Retinal pigment epithelial cell (primary cell): ENCODE results near the gene GRIN1.

ENCODE experiments used
- DNase-seq: peaks from one replicate; pipeline ENCODE4 v3.0.0-alpha.2; 2010; ENCODE audit warnings: low read depth
- H3K4me3 ChIP-seq: 2 replicates; pipeline ENCODE4 v1.5.1; 2011; ENCODE audit warnings: mild to moderate bottlenecking, low read length, control low read depth, moderate library complexity
- CTCF ChIP-seq: conservative IDR thresholded peaks from 2 replicates; pipeline ENCODE4 v1.5.1; 2011; ENCODE audit warnings: low read depth, low read length, control low read depth, inconsistent platforms

GRIN1 gene

GRCh38 chr9:137188490-137189296 is 49.7 kb downstream of the GRIN1 start, which contains the start of the genes ANAPC2 and SSNA1:
Gene ANAPC2 (minus strand): TSS chr9:137188560. CDS start chr9:137188532, 28 bp downstream.
Gene SSNA1 (plus strand): TSS chr9:137188676. CDS start chr9:137188727, 51 bp downstream.
- DNase-seq, result peak; percentile 82
- TF ChIP-seq CTCF, result peak; percentile 57
- peak within 1 kb of the TSS; percentile 87 for H3K4me3 ChIP-seq

- DNase-seq, result no peak
- peak overlapping the region; percentile 87 for H3K4me3 ChIP-seq
- no peak for TF ChIP-seq CTCF
Observed at GRCh38 chr9:137189297-137190295, 50.6 kb downstream of the GRIN1 start.

DNA sequence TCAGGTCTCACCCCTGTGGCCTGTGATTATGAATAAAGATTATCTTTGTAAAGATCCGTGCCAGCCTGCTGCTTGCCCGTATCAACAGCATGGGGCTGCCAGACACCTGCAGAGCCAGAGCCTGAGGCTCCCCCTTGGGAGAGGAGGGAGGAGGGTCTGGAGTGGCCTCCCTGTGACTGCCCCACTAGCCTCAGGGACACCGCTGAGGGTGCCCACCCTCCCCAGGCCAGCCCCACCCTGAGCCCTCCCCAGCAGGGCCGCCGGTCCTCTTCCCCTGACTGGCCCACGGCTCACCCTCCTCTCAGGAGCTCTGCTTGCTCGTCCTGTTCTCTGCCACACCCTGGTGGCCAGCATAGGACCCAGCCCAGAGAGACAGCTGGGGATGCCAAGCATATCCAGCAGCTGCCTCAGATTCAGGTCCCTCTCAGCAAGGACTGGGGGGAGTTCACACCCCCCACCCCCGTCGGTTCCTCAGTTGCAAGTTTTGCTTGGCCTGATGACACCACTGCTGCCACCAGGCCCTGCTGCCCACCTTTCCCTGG is 51.4 kb downstream of the GRIN1 start:
- no peak for DNase-seq
- TF ChIP-seq CTCF, result peak; percentile 48
- peak overlapping the region; percentile 87 for H3K4me3 ChIP-seq

DNA sequence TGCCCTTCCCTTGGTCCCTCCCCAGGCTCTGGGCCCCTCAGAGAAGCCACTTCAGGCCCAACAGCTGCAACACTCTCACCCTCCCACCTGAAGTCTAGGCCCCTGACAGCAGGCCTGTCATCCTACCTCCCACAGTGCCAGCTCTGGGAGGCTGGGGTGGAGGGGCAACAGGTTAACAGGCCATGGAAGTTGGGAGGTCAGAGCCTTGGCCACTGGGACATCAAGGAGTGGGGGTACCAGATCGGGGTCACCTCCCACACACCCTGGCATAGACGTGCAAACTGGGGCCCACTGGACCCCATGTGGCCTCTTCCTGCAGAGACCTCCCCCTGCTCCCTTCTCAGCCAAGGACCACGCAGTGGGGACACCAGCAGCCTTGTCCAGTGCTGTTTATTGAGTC is 52.3 kb downstream of the GRIN1 start:
- H3K4me3 ChIP-seq, result no peak overlapping the region
- no peak for TF ChIP-seq CTCF
- DNase-seq, result no peak

DNA sequence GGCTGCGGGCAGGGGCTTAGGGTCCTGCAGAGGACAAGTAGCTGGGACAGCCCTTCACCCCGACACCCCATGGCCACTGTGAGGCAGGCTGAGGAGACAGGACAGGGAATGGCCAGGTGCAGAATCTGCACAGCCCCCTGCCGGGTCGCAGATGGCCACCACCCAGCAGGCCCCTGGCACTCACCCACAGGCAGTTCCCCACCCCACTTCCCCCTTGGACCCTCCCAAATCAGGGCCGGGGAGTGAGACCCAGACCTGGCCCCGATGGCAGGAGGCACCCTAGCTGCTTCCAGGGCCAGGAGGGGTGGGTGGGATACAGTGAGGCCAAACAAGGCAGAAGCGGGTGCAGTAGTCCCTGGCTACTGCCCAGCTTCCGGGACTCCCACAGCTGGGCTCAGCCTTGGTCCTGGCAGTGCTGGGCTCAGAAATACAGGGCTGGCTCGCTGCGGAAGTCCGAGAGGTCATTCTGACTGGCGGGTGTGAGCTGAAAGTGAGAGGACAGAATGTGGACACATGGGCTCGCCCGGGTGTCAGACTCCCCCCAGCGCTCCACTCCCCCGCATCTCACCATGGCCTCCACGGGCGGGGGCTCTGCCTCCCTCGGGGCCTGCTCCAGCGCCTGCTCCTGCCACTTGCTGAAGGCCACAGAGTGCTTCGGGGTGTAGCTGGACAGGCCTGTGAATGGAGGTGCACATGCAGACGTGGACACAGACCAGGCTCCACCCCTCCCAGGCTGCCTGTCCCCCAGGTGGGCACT is 52.9 kb downstream of the GRIN1 start:
- H3K4me3 ChIP-seq, result no peak overlapping the region
- TF ChIP-seq CTCF, result no peak
- no peak for DNase-seq

DNA sequence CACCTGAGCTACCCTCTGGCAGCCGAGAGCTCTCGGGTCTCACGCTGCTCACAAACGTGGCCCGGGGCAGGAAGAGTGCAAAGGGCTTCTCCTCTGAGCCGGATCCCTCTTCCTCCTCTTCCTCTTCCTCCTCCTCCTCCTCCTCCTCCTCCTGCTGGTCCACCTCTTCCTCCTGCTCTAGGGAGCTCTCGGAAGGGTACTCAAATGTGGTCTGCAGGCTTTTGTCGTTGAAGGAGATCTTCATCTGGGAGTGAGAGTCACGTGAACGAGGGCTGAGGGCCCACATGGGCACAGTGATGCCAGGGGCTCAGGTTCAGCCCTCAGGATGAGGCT is 53.5 kb downstream of the GRIN1 start:
- DNase-seq, result no peak
- H3K4me3 ChIP-seq, result no peak overlapping the region
- no peak for TF ChIP-seq CTCF
